Right ventricle myocardium inferior (tissue), 1 donor: ENCODE results near the gene UBB. TPM values are rescaled to one million over a fixed set of nuclear protein-coding genes. Genes with fewer than 3 reads are reported as not detected.

ENCODE experiments used
- ATAC-seq: fragments of 200-7000 bp; cut with Tn5 transposase; one replicate; pipeline ENCODE4 v1.9.1; 2020; ENCODE audit warnings: mild to moderate bottlenecking, moderate library complexity
- DNase-seq: peaks from one replicate; pipeline ENCODE4 v3.0.0; 2021; ENCODE audit errors: missing footprints
- intact Hi-C: fragments of 100-400 bp; cut with DNase I; formaldehyde crosslinking; loops from one replicate; pipeline ENCODE4 v1.11.0; 2022
- total RNA-seq: library from RNA; stranded (reverse); fragmentation: NEBNext Ultra II Directional; extraction: Animal tissue kit (Norgen Biotek cat#: 25700); gene quantifications from one replicate; pipeline ENCODE4 v1.2.1, GENCODE V29; 2021
- donor health status: DM: no; HTN: yes; CAD: no; lungs with severe emphysema.

UBB gene
- total RNA-seq, 1 donor from 2014 or later: 1,403 TPM

DNA sequence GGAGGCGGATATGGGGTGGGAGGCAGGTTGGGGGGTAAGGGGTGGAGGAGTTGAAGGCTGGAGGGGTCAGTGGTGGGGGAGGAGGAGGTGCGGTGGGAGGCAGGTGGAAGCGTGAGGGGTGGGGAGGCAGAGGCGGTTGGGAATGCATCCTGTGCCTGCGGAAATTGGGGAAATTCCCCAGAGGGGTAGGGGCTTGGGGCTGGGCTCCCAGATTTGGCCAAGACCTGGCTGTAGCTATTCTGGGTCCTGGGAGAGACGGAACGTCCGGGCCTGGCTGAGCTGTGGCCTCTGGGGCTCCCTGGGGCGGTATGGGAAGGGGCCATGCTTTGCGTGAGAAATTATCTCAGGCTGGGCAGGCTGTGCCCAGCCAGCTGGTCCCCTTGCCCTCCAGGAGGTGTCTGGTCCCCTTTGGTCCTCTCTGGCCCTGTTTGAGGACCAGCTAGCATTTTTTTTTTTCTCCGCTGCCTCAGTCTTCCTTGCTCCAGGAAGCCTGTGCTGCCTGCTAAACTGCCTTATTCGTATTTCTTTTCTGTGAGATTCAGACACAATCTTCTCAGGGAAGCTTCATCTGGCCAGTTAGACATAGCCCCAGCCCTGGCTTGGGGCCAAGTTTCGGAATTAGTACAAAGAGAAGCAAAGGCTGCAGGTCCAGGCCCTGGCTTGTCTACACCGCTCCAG is 27.2 kb downstream of the UBB start:
- intact Hi-C loops: no loop called here
- peak; percentile 83 for DNase-seq
- ATAC-seq: peak; percentile 54

DNA sequence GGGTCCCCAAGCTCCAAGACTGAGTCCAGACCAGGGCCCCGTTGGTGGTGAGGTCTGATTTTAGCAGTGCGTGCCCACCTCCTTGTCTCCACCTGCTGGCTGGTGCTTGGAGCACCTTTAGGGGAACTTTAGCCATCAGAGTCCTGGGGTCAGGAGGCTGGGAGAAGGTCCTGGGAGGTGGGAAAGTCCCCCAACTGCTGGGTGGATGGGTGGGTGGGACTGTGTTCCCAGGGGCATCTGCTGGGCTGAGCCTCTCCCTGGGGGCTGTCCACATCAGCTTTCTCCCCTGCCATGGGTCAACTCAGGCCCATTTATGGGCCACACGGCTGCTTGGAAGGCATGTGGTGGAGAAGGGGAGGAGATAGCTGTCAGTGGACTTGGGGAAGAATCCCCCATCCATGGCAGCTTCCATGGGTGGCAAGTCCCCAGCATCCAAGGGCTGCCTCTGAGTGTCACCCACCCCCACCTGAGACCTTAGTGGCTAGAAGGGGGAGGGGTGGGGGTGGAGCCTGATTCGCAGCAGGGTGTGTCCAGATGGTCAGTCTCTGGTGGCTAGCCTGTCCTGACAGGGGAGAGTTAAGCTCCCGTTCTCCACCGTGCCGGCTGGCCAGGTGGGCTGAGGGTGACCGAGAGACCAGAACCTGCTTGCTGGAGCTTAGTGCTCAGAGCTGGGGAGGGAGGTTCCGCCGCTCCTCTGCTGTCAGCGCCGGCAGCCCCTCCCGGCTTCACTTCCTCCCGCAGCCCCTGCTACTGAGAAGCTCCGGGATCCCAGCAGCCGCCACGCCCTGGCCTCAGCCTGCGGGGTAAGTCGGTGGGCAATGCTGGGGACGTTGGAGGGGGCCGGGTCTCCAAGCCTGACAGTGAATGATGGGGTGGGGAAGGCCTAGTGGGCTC is 34.4 kb downstream of the UBB start, which contains the start of gene TRPV2:
TSS of gene TRPV2 (plus strand) at position 541 of the 894 bp plus-strand sequence. CDS start 2,098 bp downstream, outside the sequence.
- ATAC-seq (no peak), DNase-seq (peak; percentile 76)
- intact Hi-C loops: no loop called here

DNA sequence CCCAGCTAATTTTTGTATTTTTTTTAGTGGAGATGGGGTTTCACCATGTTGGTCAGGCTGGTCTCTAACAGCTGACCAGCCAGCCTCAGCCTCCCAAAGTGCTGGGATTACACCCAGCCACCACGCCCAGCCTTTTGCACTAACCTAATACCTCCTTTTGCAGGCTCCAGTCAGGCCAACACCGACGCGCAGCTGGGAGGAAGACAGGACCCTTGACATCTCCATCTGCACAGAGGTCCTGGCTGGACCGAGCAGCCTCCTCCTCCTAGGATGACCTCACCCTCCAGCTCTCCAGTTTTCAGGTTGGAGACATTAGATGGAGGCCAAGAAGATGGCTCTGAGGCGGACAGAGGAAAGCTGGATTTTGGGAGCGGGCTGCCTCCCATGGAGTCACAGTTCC is 36.5 kb downstream of the UBB start:
- intact Hi-C loops: no loop called here
- no peak for ATAC-seq
- DNase-seq: peak; percentile 31

DNA sequence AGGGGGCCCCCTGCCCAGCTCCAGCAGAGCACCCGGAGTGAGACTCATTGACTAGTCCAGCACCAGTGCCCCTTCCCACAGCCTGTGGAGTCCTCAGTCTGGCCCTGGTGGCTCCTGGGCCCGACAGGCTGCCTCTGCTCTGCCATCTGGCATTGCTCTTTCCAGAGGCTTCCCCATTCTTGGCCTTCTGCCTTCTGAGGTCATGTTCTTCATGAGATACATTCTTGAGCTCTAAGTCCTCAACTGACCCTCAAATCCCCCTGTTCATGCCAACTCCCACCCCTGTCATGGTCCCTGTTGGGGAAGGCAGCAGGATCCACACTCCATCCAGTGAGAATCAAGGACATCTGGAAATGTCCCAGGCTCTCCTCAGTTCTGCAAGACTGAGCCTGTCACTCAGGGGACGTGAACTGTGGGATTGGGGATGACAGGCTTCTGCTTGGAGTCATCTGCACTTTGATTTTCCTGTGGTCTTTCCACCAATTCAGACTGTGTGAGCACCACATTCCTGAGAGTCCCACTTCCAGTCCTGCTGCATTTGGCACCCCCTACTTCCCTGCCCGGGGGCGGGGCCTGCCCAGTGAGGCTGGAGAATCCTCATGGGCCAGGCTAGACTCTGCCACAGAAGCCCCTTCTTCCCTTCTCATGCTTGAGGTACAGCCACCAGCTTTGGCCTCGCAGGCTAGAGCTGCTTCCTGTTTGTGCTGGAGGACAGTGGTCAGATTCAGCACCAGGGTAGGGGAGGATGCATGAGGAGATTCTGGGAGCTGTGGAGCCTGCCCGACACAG is 37.2 kb downstream of the UBB start:
- ATAC-seq: no peak
- intact Hi-C loops: no loop called here

DNA sequence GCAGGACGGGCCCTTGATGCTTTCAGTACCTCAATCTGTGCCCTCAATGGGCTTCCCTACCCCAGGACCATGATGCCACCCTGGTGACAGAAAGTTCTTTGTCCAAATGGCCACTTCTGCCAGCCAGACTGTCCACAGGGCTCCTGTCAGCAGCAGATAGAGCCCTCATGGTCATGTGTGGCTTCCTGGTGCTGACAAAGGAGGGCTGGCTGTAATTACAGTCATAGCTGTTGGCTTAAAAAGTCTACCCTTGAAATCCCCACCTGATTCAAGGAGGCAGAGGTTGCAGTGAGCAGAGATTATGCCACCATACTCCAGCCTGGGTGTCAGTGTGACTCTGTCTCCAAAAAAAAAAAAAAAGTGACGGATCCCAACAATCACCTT is 37.8 kb downstream of the UBB start:
- intact Hi-C loops: no loop called here
- ATAC-seq: no peak

More for the DNA sequence above, 37.2 kb downstream of the UBB start:
- no peak for DNase-seq

DNA sequence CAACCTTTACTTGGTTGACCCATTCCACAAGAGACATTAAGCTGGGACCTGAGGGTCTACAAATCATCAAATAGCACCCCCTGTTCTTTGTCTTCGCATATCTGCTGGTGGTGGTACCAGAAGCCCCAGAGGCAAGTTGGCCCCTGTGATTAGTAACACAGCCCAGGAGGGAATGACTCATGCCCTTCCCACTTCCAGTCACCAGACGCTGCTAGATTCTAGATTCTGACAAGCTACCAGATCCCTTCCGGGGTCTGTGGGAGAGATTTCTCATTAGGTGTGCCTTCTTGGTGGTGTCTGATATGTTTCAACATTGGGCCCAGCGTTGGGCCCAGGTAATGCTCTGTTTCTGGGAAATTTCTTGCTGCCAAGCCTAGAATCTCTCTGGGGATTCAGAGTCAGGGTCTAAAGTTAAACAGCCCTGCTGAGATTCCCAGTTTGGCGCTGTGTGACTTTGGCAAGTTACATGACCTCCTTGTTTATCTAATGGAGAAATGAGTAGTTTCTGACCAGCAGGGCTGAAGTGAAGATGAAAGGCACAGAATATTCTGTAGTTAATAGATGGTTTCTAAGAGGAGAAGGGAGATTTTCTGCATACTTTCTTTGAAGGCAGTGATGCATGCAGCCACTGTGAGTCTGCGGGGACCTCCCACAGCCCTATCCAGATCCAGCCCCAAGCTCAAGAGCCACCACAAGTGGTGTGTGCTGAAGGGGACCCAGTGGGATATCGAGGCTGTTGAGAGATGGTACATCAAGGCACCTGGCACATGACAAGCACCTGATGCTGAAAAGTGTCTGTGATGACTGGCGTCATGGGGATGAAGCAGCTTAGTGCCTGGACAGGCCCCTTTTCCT is 38.4 kb downstream of the UBB start:
- DNase-seq (no peak), ATAC-seq (no peak)
- intact Hi-C loops: no loop called here

More for the DNA sequence above, 37.8 kb downstream of the UBB start:
- peak; percentile 58 for DNase-seq

DNA sequence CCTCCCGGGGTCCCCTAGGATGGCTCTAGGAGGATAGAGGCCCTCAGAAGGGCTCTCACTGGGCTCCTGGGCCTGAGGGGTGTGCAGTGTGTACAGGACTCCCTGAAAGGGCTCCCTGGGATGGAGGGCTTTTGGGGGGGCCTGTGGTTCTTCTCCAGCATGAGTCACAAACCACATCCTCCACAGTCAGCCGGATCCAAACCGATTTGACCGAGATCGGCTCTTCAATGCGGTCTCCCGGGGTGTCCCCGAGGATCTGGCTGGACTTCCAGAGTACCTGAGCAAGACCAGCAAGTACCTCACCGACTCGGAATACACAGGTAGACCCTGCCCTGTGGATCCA is 39.0 kb downstream of the UBB start:
- DNase-seq: peak; percentile 39
- intact Hi-C loops: no loop called here
- ATAC-seq: no peak

DNA sequence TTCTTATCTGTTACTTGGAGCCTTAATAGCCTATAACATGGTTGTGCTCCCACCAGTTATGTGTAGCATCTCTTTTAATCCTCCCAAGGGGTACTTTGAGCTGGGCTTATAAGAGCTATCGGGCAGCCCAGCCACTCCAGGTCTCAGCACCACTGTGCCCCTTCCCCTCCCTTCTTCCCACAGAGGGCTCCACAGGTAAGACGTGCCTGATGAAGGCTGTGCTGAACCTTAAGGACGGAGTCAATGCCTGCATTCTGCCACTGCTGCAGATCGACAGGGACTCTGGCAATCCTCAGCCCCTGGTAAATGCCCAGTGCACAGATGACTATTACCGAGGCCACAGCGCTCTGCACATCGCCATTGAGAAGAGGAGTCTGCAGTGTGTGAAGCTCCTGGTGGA is 41.5 kb downstream of the UBB start:
- ATAC-seq (no peak), DNase-seq (peak; percentile 20)
- intact Hi-C loops: no loop called here

DNA sequence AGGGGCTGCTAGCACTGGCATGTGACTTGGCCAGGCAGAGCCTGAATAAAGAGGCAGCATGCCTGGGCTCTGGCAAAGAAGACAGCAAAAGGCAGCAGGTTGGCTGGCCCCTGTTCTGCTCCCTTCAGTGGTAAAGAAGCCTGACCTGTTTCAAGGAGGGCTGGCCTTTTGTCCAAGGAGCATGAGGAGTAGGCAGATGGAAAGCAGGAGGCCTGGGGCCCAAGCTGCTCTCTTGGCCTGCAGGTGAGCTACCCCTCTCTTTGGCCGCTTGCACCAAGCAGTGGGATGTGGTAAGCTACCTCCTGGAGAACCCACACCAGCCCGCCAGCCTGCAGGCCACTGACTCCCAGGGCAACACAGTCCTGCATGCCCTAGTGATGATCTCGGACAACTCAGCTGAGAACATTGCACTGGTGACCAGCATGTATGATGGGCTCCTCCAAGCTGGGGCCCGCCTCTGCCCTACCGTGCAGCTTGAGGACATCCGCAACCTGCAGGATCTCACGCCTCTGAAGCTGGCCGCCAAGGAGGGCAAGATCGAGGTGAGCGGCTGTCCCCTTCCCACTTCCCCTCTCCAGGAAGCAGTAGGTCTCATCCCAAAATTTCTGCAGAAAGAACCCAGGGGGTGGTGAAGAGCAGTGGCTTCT is 42.5 kb downstream of the UBB start:
- peak; percentile 41 for DNase-seq
- no peak for ATAC-seq
- intact Hi-C loops: no loop called here

DNA sequence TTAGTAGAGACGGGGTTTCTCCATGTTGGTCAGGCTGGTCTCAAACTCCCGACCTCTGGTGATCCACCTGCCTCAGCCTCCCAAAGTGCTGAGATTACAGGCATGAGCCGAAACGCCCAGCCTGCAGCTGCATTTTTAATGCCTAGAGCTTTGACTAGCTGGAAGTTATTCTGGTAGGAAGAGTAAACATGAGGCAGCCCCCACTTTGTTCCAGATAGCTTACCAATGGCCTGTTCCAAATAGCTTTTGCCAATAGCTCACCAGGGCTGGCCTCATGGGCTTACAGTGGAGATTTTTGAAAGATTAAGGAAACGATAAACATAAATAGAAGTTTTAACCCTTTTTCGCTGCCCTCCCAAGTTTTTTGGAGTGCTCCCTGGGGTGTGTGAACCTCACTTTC is 44.3 kb downstream of the UBB start:
- intact Hi-C loops: no loop called here
- DNase-seq (peak; percentile 20), ATAC-seq (no peak)

DNA sequence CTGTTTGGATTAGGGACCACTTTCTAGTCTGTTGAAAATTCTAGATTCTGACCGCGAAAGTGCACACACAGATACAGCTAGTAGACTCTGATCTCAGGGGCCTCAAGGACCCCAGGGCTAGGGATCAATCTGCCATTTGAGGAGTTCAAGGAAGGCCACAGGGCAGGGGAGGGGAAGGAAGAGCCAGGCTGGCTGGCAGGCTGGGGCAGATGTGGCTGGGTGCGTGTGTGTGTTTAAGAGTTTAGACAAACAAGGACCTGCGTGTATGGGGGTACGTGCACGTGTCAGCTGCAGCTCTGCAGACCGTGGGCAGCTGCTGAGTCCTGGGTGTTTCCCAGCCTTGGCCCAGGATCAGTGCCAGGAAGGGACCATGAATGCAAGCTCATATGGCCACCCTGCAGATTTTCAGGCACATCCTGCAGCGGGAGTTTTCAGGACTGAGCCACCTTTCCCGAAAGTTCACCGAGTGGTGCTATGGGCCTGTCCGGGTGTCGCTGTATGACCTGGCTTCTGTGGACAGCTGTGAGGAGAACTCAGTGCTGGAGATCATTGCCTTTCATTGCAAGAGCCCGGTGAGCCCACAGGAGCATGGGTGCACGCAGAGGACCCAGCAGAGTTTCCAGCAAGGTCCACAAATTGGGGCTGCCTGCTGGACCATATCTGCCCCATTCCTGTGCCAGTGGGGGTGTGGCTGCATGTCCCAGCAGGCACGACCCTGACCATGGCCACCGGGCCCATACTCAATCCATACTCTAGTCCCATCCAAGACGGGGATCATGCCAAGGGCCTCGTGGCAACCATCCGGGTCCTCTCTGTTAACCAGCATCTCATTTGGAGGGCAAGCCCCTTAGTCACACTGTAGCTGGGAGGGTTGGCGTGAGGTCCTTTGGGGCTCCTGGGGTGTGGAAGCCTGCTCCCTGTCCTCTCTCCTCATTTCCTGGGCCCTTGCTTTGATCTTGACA is 45.1 kb downstream of the UBB start:
- intact Hi-C loops: no loop called here
- peak; percentile 54 for DNase-seq
- ATAC-seq: no peak

DNA sequence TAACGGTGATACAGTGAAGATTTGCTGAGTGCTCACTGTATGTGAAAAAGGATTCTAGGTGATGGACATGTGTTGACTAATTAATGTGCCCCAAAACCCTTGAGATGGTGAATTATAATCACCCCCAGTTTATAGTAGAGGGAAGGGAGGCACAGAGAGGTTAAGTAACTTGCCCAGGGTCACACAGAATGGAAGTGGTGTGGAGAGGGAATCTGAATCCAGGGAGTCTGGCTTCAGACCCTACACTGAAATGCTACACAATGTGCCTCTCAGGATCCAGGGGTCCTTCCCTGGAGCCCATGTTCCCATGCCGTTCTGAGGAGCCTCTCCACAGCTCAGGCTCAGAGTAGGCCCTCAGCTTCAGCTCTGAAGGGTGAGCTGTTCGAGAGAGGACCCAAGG is 46.1 kb downstream of the UBB start:
- ATAC-seq: no peak
- intact Hi-C loops: no loop called here
- DNase-seq: no peak

DNA sequence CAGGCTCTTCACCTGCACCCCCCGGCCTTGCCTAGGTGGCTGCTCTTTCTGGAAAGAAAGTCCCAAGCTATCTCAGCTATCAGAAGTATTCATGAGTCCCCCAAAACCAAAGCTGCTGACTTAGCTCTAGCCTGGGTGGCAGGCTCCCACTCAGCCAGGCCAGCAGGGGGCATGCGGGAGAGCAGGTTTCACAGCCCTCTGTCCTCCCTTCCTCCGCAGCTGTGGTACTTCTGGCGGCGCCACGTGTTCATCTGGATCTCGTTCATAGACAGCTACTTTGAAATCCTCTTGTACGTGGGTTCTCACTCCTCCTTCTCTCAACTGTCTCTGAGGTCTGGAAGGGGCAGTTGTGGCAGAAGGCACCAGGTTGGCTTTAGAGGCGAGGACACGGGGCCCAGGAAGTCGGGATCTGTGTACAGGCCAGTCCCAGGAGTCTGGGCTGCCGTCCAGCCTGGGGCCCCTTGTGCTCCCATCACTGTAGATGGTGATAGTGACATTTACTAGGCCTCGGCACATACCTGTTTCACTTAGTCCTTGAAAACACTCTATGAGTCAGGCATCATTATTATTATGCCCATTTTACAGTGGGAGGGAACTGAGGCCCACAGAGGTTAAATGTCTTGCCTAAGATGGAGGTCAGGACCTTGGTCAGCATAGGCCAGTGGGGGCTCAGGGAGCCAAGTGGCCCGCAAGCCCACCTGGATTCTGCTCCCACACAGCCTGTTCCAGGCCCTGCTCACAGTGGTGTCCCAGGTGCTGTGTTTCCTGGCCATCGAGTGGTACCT is 47.4 kb downstream of the UBB start:
- peak; percentile 73 for ATAC-seq
- intact Hi-C loops: no loop called here
- peak; percentile 79 for DNase-seq

DNA sequence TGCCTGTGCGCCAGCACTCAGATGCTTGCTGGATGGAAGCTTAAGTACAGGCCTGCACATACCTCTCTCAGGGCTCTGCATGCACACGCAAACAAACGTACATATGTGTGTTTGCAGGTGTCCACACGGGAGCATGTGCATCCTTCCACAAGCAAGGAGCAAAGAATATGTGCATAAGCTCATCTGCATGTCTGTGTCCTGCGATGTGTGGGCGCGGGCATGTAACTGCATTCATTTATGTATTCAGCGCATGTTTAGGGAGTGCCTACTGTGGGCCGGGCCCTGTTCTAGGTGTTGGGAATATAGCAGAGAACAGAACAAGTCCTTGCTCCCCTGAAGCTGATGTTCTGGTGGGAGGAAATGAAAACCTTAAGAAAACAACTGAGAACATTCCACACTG is 48.2 kb downstream of the UBB start:
- ATAC-seq (no peak), DNase-seq (peak; percentile 32)
- intact Hi-C loops: no loop called here

DNA sequence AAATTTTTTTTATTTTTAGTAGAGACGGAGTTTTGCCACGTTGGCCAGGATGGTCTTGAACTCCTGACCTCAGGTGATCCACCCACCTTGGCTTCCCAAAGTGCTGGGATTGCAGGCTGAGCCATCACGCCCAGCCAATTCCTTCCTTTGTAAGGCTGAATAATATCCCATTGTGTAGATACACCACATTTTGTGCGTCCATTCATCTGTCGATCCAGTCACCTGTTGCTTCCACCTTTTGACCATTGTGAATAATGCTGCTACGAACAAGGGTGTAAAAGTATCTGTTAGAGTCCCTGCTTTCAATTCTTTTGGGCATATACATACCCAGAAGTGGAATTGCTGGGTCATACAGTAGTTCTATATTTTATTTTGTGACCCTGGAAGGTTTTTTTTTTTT is 49.8 kb downstream of the UBB start:
- no peak for DNase-seq
- intact Hi-C loops: no loop called here
- no peak for ATAC-seq

DNA sequence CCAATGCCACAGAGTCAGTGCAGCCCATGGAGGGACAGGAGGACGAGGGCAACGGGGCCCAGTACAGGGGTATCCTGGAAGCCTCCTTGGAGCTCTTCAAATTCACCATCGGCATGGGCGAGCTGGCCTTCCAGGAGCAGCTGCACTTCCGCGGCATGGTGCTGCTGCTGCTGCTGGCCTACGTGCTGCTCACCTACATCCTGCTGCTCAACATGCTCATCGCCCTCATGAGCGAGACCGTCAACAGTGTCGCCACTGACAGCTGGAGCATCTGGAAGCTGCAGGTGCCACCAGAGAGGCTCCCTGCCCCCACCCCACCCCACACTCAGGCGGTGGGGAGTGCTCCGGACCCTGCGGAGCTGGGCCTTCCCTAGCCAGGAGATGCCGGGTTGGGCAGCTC is 51.1 kb downstream of the UBB start:
- ATAC-seq (no peak), DNase-seq (no peak)
- intact Hi-C loops: no loop called here
